Testis (tissue), 2 donors: Measurements from ENCODE around the gene ITM2C.

ENCODE experiments used
- POLR2A ChIP-seq: fragments of 450-650 bp; IDR thresholded peaks from one replicate; pipeline ENCODE4 v1.6.1; 2017; ENCODE audit warnings: antibody characterized with exemption, mild to moderate bottlenecking, moderate library complexity
- TF ChIP-seq, protein P1 (sequence below), 3 experiments: fragments of 450-650 bp in 2 of 3; fragments of 200-600 bp in 1 of 3; sonication (generic) in 1 of 3; IDR thresholded peaks; one replicate each; pipeline ENCODE4 v1.5.1; 2016 to 2019; ENCODE audit warnings: antibody characterized with exemption in 3 of 3, mild to moderate bottlenecking in 2 of 3, moderate library complexity in 1 of 3

DNA sequence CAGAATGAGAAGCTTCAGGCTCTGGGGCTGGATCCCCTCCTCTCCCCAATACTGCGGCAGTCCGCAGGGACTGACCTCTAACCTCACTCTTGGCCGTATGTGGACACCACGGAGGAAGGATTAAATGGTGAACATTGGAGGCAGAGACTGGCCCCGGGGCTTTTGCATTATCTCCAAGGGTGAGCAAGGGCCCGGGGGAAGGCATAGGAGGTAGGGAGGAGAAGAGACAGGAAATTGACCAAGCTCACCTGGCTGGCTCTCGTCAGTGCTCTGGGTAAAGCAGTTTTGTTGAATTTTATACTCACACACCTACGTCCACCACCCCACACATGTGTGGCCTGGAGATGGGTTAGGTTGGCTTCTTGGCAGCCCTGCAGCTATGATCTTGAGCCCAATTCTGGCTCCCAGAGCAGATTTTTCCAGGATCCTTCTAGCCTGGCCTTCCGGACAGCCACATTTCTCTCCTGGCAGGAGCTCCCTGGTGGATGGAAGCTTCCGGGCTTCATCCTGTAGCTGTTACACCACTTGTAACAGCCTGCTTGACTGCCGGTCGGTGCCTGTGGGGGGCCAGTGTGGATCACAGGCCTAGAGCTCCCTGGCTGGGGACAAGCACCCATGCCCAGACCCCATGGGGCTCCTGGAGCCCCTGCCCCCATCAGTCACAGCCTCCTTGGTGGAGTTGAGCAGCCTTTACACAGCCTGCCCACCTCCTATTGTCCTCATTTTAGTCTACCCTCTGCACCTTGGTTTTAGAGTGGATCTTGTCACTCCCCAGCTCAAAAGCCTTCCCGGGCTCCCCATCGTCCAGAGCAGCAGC lies 7.6 kb downstream of the ITM2C start:
- TF ChIP-seq, protein P1, sequence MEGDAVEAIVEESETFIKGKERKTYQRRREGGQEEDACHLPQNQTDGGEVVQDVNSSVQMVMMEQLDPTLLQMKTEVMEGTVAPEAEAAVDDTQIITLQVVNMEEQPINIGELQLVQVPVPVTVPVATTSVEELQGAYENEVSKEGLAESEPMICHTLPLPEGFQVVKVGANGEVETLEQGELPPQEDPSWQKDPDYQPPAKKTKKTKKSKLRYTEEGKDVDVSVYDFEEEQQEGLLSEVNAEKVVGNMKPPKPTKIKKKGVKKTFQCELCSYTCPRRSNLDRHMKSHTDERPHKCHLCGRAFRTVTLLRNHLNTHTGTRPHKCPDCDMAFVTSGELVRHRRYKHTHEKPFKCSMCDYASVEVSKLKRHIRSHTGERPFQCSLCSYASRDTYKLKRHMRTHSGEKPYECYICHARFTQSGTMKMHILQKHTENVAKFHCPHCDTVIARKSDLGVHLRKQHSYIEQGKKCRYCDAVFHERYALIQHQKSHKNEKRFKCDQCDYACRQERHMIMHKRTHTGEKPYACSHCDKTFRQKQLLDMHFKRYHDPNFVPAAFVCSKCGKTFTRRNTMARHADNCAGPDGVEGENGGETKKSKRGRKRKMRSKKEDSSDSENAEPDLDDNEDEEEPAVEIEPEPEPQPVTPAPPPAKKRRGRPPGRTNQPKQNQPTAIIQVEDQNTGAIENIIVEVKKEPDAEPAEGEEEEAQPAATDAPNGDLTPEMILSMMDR (IDR thresholded peaks at IDR 0.05) = no peak
- TF ChIP-seq POLR2A = no peak
